Measurements from ENCODE around the gene SLC35F4. TPM values are rescaled to one million over a fixed set of nuclear protein-coding genes. Genes with fewer than 3 reads are reported as not detected.

Gene SLC35F4
- total RNA-seq, 1 donor from 2014 or later, result not detected

GRCh38 chr14:57640036-57640435, 225.9 kb downstream of the SLC35F4 start:
- no peak overlapping the region for H3K4me3 ChIP-seq
- no peak overlapping the region for H3K27ac ChIP-seq
- no peaks in the 10 kb centered on the region for H3K27me3 ChIP-seq
- H3K36me3 ChIP-seq, result no peaks in the 10 kb centered on the region
- no peaks in the 10 kb centered on the region for H3K4me1 ChIP-seq
- intact Hi-C loops (cut with DNase I), result no loop called here
- no peaks in the 10 kb centered on the region for H3K9me3 ChIP-seq
- TF ChIP-seq CTCF (IDR thresholded peaks at IDR 0.05), result no peak
- DNase-seq (ENCODE audit: low spot score in 2 of 2), result no peak

GRCh38 chr14:57637901-57638300, 228.0 kb downstream of the SLC35F4 start:
- no peak for DNase-seq (ENCODE audit: low spot score in 2 of 2)
- Histone ChIP-seq H3K9me3 (no peaks in the 10 kb centered on the region), H3K36me3 (no peaks in the 10 kb centered on the region), H3K4me3 (no peak overlapping the region), H3K27me3 (no peaks in the 10 kb centered on the region), H3K27ac (no peak overlapping the region), H3K4me1 (no peaks in the 10 kb centered on the region)
- no peak for TF ChIP-seq CTCF (IDR thresholded peaks at IDR 0.05)
- intact Hi-C loops (cut with DNase I), result no loop called here

GRCh38 chr14:57634335-57634734, 231.6 kb downstream of the SLC35F4 start:
- no peak for TF ChIP-seq CTCF (IDR thresholded peaks at IDR 0.05)
- Histone ChIP-seq H3K4me3 (no peak overlapping the region), H3K27me3 (no peaks in the 10 kb centered on the region), H3K27ac (no peak overlapping the region), H3K36me3 (no peaks in the 10 kb centered on the region), H3K9me3 (no peaks in the 10 kb centered on the region), H3K4me1 (no peaks in the 10 kb centered on the region)
- intact Hi-C loops (cut with DNase I), result no loop called here
- DNase-seq (ENCODE audit: low spot score in 2 of 2), result no peak

GRCh38 chr14:57632649-57633048, 233.2 kb downstream of the SLC35F4 start:
- no peak for DNase-seq (ENCODE audit: low spot score in 2 of 2)
- Histone ChIP-seq H3K9me3 (no peaks in the 10 kb centered on the region), H3K4me3 (no peak overlapping the region), H3K36me3 (no peaks in the 10 kb centered on the region), H3K27me3 (no peaks in the 10 kb centered on the region), H3K27ac (no peak overlapping the region), H3K4me1 (no peaks in the 10 kb centered on the region)
- TF ChIP-seq CTCF (IDR thresholded peaks at IDR 0.05), result no peak
- intact Hi-C loops (cut with DNase I), result no loop called here

- no peak overlapping the region for H3K4me3 ChIP-seq
- intact Hi-C loops (cut with DNase I), result no loop called here
- DNase-seq (ENCODE audit: low spot score in 2 of 2), result no peak
- no peak for TF ChIP-seq CTCF (IDR thresholded peaks at IDR 0.05)
- H3K27me3 ChIP-seq, result no peaks in the 10 kb centered on the region
- H3K36me3 ChIP-seq, result no peaks in the 10 kb centered on the region
- H3K4me1 ChIP-seq, result no peaks in the 10 kb centered on the region
- H3K9me3 ChIP-seq, result peaks cover 6 to 8% of the 10 kb centered on the region in 2 donors
- H3K27ac ChIP-seq, result no peak overlapping the region
Observed at GRCh38 chr14:57617510-57617909, 248.4 kb downstream of the SLC35F4 start.

GRCh38 chr14:57612946-57613345, 252.9 kb downstream of the SLC35F4 start:
- no peak for TF ChIP-seq CTCF (IDR thresholded peaks at IDR 0.05)
- intact Hi-C loops (cut with DNase I), result no loop called here
- Histone ChIP-seq H3K27me3 (no peaks in the 10 kb centered on the region), H3K9me3 (no peaks in the 10 kb centered on the region), H3K4me3 (no peak overlapping the region), H3K36me3 (no peaks in the 10 kb centered on the region), H3K27ac (no peak overlapping the region), H3K4me1 (no peaks in the 10 kb centered on the region)
- DNase-seq (ENCODE audit: low spot score in 2 of 2), result no peak

Measured in ascending aorta (tissue), 2 donors.